NCI-H748 (cell line): Measurements from ENCODE around the gene EXOC4.
"Not testable (repeated sequence)": the region's sequence is repeated elsewhere in the genome, so short reads cannot be mapped to it uniquely, and the experiment has no call there.

Experiments
- DNase-seq: peaks from one replicate; lab custom pipeline; 2025; ENCODE audit not compliant: unreplicated experiment; lab: John Stamatoyannopoulos, UW

EXOC4 gene

DNA sequence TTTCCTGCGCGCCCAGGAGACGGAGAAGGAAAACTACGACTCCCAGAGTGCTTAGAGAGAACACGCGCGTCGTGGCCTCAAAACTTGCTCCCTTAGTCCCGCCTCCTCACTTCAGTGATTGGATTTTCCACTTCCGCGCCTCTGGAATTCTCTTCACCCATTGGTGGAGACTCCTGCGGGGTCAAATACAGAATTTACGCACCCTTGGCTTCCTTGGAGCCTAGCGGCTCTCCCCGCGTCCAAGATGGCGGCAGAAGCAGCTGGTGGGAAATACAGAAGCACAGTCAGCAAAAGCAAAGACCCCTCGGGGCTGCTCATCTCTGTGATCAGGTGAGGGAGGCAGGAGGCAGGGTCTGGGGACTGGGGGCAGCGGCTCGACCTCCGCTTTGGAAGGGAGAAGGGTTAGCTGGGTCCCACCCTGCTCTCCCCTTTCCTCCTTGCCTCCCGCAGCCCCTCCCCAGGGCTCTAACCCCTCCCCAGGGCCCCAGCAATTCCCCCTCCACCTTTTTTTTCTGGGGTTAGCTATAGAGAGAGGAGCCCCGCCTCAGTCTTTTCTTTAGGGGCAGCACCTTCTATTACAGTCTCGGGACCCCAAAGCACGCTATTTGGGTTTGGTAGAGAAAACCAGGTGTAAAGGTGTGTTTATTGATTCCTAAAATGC is at the start of gene EXOC4:
Gene EXOC4 (plus strand): TSS at position 221 of the 661 bp plus-strand sequence.
- peak; percentile 99 for DNase-seq

DNA sequence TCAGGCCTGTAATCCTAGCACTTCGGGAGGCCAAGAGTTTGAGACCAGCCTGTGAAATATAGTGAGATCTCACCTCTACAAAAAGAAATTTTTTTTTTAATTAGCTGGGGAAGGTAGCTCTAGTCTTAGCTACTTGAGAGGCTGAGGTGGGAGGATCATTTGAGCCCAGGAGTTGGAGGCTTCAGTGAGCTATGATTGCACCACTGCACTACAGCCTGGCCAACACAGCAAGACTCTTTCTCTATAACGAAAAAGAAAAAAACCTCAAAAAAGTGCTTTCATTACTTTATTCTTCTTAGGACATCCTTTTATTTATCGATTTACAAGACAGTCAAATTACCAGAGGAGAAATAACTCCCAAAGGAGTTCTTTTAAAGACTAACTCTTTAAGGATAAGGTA is 49.4 kb upstream of the EXOC4 start:
- no peak for DNase-seq

DNA sequence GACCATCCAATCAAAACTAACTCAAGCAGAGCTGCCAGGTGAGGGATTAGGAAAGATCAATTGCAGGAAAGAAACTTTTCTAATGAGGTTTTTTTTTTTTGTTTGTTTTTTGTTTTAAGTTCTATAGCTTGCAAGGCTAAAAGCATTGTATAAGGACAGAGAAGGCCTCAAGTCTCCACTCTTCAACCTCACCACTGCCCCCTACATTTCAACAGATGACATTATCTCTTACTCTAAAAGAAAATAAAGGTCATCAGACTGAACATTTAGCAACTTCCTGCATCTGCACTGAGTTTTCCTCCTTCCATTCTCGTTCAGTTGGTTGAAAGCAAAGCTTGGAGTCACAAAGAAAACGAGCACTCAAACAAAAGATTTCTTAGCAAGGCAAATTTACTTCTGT is 45.2 kb upstream of the EXOC4 start:
- DNase-seq: peak; percentile 34

DNA sequence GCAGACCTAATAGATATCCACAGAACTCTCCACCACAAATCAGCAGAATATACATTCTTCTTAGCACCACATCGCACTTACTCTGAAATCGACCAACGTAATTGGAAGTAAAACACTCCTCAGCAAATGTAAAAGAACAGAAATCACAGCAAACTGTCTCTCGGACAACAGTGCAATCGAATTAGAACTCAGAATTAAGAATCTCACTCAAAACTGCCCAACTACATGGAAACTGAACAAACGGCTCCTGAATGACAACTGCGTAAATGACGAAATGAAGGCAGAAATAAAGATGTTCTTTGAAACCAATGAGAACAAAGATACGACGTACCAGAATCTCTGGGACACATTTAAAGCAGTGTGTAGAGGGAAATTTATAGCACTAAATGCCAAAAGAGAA is 42.1 kb upstream of the EXOC4 start:
- DNase-seq: not testable (repeated sequence)

DNA sequence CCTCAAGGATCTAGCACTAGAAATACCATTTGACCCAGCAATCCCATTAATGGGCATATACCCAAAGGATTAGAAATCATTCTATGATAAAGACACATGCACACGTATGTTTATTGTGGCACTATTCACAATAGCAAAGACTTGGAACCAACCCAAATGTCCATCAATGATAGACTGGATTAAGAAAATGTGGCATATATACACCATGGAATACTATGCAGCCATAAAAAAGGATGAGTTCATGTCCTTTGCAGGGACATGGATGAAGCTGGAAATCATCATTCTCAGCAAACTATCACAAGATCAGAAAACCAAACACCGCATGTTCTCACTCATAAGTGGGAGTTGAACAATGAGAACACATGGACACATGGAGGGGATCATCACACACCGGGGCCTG is 39.1 kb upstream of the EXOC4 start:
- not testable (repeated sequence) for DNase-seq

DNA sequence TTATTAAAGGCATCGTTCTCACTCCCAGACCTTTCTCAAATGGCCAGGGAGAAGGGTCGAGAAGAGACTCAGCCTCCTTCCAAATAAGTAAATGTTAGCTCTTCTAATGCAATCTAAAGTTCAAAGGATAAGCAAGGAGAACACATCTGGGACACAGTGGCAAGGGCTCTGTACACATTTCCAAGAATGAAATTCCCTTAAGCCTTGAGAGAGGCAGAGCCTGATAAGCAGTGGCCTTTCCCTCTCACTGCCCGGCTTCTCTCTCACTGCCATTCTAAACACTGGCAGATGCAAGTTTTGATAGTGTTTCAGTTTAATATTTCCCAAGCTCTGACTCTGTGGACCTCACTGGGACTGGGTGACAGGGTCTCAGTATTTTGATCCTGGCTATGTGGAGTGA is 35.1 kb upstream of the EXOC4 start:
- no peak for DNase-seq

DNA sequence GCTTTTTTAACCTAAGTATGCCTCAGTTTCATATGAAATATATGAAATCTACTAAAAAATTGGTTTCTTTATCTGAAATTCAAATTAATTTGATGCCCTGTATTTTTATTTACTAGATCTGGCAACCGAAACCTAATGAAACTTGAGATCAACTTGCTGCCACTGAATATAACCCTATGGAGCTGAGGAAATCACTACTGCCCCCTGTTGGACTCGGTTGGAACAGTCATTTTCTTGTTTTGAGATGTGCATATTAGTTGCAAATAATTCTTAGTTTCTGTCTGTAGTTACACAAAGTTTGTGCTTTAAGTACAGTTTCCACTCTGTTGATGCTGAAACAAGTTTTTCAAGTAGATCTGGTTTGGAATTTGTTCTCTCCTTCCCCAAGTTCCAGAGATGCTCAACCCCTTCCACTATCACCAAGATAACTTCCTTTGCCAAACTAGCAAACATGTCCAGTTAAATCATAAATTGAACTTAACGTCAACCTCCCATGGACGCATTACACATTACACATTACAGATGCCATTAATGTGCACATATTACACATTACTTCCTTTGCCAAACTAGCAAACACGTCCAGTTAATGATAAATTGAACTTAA is 22.2 kb upstream of the EXOC4 start:
- DNase-seq: peak; percentile 57

DNA sequence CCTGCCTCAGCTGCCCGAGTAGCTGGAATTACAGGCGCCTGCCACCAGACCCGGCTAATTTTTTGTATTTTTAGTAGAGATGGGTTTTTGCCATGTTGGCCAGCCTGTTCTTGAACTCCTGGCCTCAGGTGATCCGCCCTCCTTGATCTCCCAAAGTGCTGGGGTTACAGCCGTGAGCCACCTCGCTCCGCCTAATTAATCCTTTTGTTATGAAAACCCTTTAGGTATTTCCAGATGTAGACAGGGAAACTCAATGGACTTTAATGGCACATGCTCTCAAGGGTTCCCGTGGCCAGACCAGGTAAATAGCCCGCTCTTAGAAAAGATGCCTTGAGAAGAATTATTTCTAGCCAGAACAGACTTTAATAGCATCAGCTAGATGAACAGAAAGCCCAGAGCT is 19.7 kb upstream of the EXOC4 start:
- no peak for DNase-seq

DNA sequence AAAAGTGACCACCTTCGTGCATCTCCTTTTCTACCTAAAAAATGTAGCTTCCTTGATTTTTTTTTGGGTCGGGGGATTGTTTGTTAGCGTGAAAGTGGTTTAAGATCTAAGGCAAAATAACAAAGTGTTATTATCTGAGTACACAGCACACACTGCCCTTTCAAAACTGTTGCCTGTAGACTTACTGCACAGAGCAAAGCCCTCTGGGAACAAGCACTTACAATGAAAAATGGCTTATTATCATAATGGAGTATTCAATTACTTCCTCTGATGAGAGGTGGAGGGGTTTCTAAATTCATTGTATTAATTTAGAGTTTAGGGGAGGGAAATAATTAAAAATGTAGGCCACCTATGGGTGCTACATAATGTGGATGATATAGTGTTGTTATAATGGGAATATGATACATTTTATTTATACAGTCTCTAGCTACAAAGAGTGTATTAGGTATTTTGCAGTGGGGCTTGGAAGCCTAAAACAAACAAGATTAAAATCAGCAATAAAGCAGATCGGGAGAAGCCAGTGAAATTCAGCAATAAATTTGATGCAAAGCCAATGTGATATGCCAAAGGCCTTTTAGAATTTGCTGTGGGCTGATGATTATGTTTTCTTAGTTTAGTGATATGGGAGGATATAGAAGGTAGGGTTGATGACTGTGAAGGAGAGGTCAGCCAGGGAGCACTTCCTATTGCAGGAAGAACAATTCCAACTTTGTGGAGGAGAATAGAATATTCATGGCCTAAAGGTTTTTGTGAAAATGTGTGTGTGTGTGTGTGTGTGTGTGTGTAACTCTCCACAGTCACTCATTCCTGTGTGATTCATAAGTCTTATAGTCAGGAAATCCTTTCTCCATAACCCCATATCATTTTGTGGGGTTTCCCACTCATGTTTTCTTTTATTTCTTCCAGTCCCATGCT is 17.7 kb upstream of the EXOC4 start:
- DNase-seq: peak; percentile 59

DNA sequence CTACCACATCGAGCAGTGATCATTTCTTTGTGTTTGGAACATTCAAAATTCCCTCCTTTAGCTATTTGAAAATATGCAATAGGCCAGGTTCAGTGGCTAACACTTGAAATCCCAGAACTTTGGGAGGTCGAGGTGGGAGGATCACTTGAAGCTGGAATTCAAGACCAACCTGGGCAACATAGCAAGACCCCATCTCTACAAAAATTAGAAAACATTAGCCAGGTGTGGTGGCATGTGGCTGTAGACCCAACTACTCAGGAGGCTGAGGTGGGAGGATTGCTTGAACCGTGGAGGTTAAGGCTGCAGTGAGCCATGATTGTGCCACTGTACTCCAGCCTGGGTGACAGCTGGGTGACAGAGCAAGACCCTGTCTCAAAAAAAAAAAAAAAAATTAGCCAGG is 15.3 kb upstream of the EXOC4 start:
- no peak for DNase-seq

DNA sequence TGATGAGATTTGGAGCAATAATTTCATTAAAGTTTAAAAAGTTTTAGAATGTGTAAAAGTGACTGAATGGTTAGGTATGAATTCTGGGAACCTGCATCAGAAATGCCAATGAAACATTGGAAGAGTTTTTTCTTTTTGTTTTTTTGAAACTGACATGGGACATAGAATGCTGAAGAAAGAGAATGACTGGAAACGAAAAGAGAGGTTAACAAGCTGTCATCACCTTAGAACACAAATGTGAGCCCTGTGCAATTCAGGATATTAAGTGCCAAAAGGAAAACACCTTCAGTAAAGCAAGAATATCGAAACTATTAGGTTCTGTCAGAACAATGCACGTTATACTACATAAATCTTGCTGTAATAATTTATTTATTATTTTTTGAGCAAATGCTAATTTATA is 12.6 kb upstream of the EXOC4 start:
- no peak for DNase-seq

DNA sequence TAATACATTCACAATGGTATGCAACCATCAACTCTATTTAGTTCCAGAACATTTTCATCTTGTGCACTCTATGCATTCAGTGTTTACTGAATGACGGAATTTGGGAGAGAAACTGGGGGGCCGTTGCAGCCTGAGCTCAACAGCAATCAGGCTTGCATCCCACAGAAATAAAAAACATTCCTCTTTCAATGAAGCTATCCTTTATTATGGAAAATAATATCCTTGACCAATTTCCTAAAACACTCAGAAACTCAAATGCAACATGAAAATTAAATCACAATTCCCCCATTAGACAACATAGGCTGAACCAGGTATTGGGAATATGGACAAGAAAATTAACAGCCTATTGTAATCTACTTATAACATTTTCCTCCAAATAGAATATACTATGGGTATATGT is 6.3 kb upstream of the EXOC4 start:
- no peak for DNase-seq

DNA sequence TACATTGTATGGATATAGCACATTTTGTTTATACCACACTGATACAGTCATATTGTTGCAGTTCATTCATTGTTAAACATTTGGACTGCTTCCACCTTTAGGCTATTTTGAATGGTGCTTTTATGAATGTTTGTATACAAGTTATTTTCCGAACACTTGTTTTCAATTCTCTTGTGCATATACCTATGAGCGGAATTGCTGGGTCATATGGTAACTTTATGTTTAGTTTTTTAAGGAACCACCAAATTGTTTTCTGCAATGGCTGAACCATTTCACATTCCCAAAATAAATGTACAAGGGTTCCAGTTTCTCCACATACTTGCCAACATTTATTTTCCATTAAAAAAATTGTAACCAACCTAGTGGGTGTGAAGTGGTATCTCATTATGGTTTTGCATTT is 4.0 kb upstream of the EXOC4 start:
- no peak for DNase-seq

DNA sequence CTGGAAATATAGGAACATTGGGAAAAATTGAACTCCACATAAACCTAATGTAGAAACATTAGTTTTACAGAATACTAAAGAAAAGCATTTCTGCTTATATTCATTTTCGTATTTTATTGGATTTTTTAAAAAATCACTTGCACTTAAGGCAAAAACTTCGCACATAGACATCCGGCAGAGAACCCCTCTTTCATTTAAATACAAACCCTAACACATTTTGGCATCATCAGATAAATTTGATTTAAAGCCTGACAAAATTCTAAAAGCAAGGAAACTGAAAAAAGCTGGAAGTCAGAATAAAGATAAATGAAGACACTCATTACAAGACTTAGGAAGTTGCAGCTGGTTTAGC is 396 bp upstream of the EXOC4 start:
- DNase-seq: no peak

DNA sequence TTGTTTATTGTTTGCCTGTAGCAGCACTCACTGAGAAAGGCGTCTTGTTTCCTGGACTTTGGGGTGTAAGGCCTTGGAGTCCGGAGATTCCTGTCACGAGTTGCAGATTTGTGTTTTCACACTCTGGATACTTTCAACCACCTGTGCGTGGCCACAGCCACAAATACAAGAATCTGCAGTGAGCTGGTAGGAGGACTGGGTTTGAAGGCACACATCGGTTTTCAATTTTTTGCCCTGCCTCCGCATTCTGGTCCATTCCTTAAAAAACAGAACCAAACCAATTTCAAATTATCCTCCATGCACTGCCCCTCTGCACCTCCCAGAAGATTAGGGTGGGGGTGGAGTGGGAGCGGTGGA is 619 bp downstream of the EXOC4 start:
- DNase-seq: peak; percentile 42

DNA sequence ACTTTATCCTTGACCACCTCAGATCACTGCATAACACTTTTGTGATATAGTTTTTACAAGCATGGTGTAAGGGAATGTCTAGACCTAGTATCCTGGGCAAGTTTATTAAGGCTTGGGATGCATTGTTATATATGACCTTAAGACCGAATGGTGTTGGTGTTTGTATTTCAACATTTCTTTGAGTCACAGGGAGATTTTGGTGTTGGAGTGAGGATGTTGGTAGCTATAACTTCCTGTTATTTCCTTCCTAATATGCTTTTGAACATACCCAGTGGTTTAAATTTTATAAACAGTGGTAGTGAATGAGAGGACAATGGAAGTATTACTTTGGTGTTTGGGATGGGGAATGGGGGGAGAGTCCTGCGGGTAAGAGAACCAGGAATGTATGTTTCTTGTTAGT is 2.6 kb downstream of the EXOC4 start:
- DNase-seq: no peak

DNA sequence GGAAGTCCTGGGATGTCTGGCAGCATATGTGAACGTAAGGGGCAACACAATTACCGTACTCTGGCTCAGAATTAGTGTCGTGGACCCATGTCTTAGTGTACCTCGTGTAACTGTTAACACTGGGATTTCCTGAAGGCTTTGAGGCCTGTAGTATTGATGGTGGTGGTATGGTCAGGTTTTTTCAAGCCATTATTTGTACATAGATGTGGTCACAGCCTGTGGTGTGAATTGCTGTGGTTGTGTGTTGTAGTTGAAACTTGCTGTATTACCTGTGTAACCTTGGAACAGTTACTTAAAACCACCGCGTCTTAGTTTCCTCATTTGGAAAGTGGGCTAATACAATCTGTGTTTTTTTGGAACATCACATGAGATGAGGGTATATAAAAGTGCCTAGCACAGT is 5.3 kb downstream of the EXOC4 start:
- DNase-seq: no peak

DNA sequence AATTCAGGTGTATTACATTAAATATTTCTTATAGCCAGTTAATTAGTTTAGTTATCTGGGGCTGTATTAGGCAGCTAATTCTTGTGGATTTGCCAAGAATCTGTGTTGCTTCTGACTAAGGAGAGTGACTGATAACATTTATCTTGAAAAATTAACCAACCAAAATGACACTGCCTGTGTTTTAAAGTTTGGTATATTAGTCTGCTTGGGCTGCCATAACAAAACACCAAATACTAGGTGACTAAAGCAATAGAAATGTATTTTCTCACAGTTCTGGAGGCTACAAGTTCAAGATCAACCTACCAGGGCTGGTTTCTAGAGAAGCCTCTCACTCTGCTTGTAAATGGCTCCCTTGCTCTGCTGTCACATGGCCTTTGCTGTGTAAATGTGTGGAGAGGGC is 12.9 kb downstream of the EXOC4 start:
- DNase-seq: no peak

DNA sequence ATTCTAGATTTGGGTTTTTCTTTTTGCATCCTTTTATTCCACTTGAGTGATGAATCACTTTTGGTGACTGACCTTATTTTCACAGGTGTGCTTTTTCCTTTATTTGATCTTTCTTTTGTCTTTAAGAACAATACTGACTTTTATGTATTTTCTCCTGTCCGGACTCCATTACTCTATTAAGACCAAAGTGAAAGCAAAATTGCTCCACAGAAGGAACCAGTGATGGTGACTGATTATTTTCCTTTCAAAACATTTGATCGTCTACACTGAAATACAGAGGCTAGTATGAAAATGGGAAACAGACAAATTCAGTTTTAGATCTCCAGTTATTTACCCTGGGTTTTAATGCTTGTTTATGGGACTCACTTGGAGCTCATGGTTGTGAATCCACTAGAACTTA is 15.5 kb downstream of the EXOC4 start:
- DNase-seq: no peak

DNA sequence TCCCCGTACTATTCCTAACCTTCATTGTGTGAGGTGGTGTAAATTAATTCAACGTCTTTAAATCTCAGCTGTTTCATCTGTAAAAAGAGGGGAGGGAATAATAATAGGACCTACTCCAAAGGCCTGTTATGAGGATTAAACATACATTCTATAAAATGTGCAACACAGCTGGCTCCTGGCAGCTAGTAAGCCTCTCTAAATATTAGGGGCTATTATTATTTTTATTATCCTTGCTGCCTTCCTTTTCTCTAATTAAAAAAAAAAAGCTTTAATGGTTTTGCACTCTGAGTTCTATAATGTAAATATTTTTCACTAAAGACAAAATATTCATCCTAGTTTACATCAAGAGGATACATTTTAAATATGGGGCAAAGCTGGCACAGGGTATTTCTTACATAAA is 19.5 kb downstream of the EXOC4 start:
- no peak for DNase-seq

DNA sequence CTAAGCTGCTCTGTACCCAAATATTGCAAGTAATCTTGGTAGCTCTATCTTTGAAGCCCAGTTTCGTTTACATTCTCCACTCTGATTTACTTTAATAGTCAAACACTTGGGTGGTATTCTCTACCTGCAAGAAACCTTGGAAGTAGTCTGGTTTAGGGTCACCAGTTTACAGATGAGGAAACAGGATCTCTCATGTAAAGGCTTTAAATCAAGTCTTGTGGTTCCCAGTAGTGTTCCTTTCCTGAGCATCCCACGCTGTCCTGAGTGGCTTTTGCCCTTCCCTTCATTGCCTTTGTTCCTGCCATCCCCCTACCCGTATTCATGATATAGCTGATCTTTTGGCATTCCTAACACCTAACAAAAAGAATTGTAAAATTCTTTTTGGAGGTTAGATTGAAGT is 20.3 kb downstream of the EXOC4 start:
- no peak for DNase-seq

DNA sequence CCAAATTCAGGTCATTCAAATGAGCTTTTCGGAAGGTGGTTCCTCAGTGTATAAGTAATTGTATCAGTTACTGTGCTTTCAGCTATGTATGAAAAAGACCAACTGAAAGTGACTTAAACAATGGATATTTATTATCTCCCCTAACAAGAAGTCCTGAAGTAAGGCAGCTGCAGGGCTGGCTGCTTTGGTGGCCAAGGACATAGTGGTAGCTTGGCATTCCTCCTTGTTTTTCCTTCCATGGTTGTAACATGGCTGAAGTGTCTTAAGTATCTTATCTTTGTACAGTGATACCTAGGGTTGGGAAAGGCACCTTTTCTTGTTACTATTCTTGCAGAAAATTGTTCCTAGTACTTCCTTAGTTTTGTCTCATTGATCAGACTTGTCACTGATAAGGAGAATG is 21.4 kb downstream of the EXOC4 start:
- no peak for DNase-seq
